GM12864 (cell line): ENCODE data around the gene NHP2.

Experiments used
- DNase-seq: peaks from one replicate; pipeline ENCODE4 v3.0.0-alpha.2; 2011; ENCODE audit warnings: low read depth
- H3K4me3 ChIP-seq: 2 replicates; pipeline ENCODE4 v1.5.1; 2011; ENCODE audit warnings: mild to moderate bottlenecking, low read depth, low read length, control low read depth
- CTCF ChIP-seq: IDR thresholded peaks from 2 replicates; pipeline ENCODE4 v1.5.1; 2011; ENCODE audit warnings: low read depth, mild to moderate bottlenecking, moderate library complexity, low read length, control low read depth, inconsistent platforms; ENCODE audit errors: missing control alignments

Gene NHP2

GRCh38 chr5:178176791-178177190, 23.1 kb upstream of the NHP2 start:
- no peak overlapping the region for H3K4me3 ChIP-seq
- DNase-seq, result no peak
- TF ChIP-seq CTCF, result no peak

DNA sequence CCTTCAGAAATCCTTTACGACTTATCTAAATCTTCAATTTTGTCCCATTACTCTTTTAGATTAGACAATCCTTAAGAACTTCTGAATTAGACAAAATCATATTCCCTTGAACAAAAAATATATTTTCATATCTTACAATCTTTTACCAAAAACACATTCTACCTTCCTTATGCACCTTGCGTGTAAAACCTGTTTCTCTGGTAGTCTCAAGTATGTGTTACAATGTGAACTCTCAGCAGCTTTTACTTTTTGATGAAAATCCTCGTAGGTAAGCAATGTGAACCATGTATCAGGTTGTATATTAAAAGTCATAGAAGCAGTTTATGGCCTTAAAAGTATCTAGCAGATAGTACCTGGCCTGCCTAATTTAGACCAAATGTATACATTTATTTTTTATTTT, 20.8 kb upstream of the NHP2 start:
- H3K4me3 ChIP-seq, result no peak overlapping the region
- no peak for DNase-seq
- no peak for TF ChIP-seq CTCF

- no peak for TF ChIP-seq CTCF
- no peak overlapping the region for H3K4me3 ChIP-seq
- no peak for DNase-seq
Observed at GRCh38 chr5:178170455-178170854, 16.8 kb upstream of the NHP2 start.

- TF ChIP-seq CTCF, result no peak
- H3K4me3 ChIP-seq, result no peak overlapping the region
- no peak for DNase-seq
Observed at GRCh38 chr5:178165581-178165980, 11.9 kb upstream of the NHP2 start.

DNA sequence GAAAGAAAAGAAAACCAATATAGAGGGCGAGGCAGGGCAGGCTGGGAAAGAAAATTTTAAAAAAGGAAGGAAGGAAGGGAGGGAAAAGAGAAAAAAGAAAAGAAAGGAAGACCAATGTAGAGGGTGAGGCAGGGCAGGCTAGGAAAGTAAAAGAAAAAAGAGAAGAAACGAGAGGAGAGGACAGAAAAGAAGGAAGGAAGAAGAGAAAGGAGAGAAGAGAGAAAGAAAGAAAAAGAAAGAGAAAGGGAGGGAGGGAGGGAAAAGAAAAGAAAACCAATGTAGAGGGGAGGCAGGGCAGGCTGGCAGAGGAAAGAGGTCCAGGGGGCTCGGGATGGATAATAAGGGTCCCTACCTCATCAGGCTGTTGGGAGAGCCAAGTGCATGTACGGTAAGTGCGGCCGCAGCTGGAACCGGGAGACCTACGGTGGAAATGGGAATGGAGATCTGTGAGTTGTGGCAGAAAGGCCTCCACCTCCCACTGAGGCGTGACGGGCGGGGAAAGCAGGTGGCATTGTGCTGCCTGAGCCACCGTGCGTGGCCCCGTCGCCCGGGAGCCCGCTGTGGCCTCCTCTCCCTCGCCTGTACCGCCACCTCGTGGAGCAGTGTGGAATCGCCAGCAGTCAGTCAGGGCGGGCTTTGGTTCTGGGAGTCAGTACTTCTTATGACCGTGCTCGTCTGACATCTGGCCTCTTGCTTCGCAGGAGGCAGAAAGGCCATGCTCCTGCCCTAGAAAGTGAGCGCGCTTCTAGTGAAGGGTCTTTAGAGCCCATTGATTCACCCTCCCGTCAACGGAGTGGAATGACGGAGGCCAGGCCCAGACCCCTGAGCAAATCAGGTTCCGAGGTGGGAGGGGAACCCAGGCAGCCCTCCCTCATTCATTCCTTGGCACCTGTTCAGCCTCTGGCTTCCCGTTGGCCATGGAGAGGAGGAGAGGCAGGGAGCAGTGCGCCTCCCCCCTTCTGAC, 10.4 kb upstream of the NHP2 start:
- peak; percentile 99 for TF ChIP-seq CTCF
- peak overlapping the region; percentile 19; the same call in 1 of the 2 replicates for H3K4me3 ChIP-seq

DNA sequence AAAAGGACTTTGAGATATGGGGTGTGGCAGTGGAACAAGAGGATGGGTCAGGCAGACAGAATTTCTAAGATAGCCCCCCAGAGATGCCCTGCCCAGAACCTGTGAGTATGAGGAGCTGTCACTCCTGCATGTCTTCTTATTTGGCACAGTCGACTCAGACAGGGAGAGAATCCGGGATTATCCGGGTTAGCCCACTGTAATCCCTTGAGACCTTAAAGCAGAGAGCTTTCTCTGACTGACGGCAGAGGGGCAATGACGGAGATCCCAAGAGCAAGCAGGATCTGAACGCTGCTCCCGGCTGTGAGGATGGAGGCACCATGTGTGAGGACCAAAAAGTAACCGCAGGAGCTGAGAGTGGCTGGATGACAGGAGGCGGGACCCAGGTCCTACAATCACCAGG, 8.8 kb upstream of the NHP2 start:
- no peak for TF ChIP-seq CTCF
- H3K4me3 ChIP-seq, result no peak overlapping the region
- no peak for DNase-seq

More for the DNA sequence above, 10.4 kb upstream of the NHP2 start:
- DNase-seq, result peak; percentile 41

DNA sequence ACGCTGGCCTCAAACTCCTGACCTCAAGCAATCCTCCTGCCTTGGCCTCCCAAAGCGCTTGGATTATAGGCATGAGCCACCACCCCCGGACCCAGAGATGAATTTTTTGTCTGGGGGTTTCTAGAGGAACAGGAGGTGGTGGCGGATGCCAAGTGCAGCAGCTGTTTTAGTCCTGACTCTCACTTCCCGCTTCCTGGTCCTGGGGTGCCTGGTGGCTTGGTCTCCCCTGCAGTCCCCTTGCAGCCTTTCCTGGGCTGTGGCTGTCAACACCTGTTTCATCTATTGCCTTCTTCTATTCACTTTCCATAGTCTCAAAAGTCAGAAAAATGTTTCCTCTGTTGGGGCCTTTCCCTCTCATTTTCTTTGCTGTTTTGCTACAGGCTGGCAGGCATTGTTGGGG, 6.5 kb upstream of the NHP2 start:
- no peak for TF ChIP-seq CTCF
- DNase-seq, result no peak
- H3K4me3 ChIP-seq, result no peak overlapping the region
